ENCODE data around the gene USP24.

DNA sequence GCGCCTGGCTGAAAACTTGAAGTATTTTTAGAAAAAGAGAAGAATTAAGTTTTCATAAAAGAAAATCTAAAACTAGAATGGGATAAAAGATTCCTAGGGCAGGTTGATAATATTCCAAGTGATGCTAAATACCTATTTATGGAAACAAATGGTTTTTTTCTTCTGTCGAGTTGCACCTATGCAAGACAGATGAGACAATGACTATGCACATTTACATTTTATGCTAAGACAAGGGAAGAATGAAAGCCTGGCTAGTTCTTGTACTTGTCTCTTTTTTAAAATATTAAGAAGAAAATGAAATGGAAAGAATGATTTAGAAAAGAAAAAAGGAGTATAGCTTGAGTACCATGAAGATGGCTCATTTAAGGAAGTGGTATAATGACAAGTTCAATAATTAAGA is 24.4 kb upstream of the USP24 start:
- TF ChIP-seq POLR2AphosphoS5 (IDR thresholded peaks at IDR 0.05; ENCODE audit: low read depth, low read length) = no peak
- no peak for TF ChIP-seq TAF1 (IDR thresholded peaks at IDR 0.05; ENCODE audit: borderline replicate concordance, low read depth, low read length)
